OCI-LY1 (cell line): ENCODE results near the gene BCL2L11.

Experiments used
- H2AFZ ChIP-seq: fragments of 200-600 bp; sonication (generic), shearing (Covaris generic); 2 replicates; pipeline ENCODE4 v1.6.0; 2014; ENCODE audit warnings: antibody characterized with exemption, mild to moderate bottlenecking, low read length
- H3F3A ChIP-seq: fragments of 200-600 bp; sonication (generic), shearing (Covaris generic); 2 replicates; pipeline ENCODE4 v1.6.0; 2014; ENCODE audit warnings: mild to moderate bottlenecking, antibody characterized with exemption, low read length, moderate library complexity; ENCODE audit not compliant: insufficient read depth
- H3K27ac ChIP-seq: fragments of 200-600 bp; sonication (generic); 2 replicates; pipeline ENCODE4 v1.5.1; 2014; ENCODE audit warnings: low read length, mixed run types, mild to moderate bottlenecking, low read depth; ENCODE audit not compliant: poor library complexity, severe bottlenecking
- H3K27me3 ChIP-seq: fragments of 200-600 bp; sonication (generic); 2 replicates; pipeline ENCODE4 v1.6.0; 2014; ENCODE audit warnings: antibody characterized with exemption, mild to moderate bottlenecking, low read length, moderate library complexity; ENCODE audit not compliant: insufficient read depth
- H3K36me3 ChIP-seq: fragments of 200-600 bp; sonication (generic); 2 replicates; pipeline ENCODE4 v1.6.1; 2014; ENCODE audit warnings: mild to moderate bottlenecking, antibody characterized with exemption, low read length, moderate library complexity, mixed read lengths; ENCODE audit not compliant: insufficient read depth
- H3K4me1 ChIP-seq: fragments of 200-600 bp; sonication (generic); 2 replicates; pipeline ENCODE4 v1.5.1; 2014; ENCODE audit warnings: mild to moderate bottlenecking, low read length, moderate library complexity; ENCODE audit not compliant: insufficient read depth, severe bottlenecking
- H3K4me2 ChIP-seq: fragments of 200-600 bp; sonication (generic), shearing (Covaris generic); 2 replicates; pipeline ENCODE4 v1.6.1; 2014; ENCODE audit warnings: low read length
- H3K4me3 ChIP-seq: fragments of 200-600 bp; sonication (generic); 2 replicates; pipeline ENCODE4 v1.5.1; 2014; ENCODE audit warnings: low read length, low read depth, mild to moderate bottlenecking, mixed read lengths; ENCODE audit not compliant: poor library complexity, severe bottlenecking
- H3K79me2 ChIP-seq: fragments of 200-600 bp; shearing (Covaris generic); 2 replicates; pipeline ENCODE4 v1.6.1; 2016; ENCODE audit warnings: mixed run types, low read length, mixed read lengths; ENCODE audit not compliant: insufficient read depth
- H3K9ac ChIP-seq: fragments of 200-600 bp; sonication (generic), shearing (Covaris generic); 2 replicates; pipeline ENCODE4 v1.6.1; 2014; ENCODE audit warnings: mild to moderate bottlenecking, low read length, mixed read lengths
- H3K9me2 ChIP-seq: fragments of 200-600 bp; sonication (generic), shearing (Covaris generic); 2 replicates; pipeline ENCODE4 v1.6.1; 2014; ENCODE audit warnings: low read depth, mild to moderate bottlenecking, low read length, mixed read lengths
- H3K9me3 ChIP-seq: fragments of 200-600 bp; shearing (Covaris generic); 2 replicates; pipeline ENCODE4 v1.6.1; 2014; ENCODE audit warnings: low read length, mixed read lengths
- H4K20me1 ChIP-seq: fragments of 200-600 bp; sonication (generic), shearing (Covaris generic); 2 replicates; pipeline ENCODE4 v1.6.0; 2016; ENCODE audit warnings: mild to moderate bottlenecking, low read length; ENCODE audit not compliant: insufficient read depth
- EZH2 ChIP-seq: fragments of 200-600 bp; sonication (generic), shearing (Covaris generic); IDR thresholded peaks from 2 replicates; pipeline ENCODE4 v1.8.0; 2017; ENCODE audit warnings: borderline replicate concordance, mixed run types, mild to moderate bottlenecking, antibody characterized with exemption, low read length, moderate library complexity, mixed read lengths
- TF ChIP-seq, protein P1 (sequence below): fragments of 200-600 bp; sonication (generic), shearing (Covaris generic); IDR thresholded peaks from 2 replicates; pipeline ENCODE4 v1.5.1; 2017; ENCODE audit warnings: mild to moderate bottlenecking, antibody characterized with exemption, low read length, moderate library complexity, mixed read lengths

BCL2L11 gene

DNA sequence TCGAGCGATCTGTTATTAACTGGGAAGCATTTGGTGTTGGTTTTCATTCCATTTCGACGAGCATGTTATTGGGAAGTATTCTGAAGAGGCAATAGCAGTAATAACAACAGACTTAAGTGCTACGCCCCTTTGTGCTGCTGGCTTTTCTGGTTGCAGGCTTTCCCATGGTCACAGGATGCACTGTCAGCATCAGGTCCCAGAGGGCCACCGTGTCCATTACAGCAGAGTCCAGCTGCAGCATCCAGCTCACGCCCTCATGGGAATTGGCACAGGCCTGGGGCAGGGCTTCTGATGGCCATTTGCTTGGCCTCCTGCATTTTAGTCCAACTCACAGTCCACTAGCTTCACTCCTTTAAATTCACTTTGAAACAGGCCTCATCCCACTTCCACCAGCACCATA lies 44.4 kb downstream of the BCL2L11 start:
- Histone ChIP-seq H3K9ac (no peak overlapping the region), H3K36me3 (peaks cover 77% of the 10 kb centered on the region)

DNA sequence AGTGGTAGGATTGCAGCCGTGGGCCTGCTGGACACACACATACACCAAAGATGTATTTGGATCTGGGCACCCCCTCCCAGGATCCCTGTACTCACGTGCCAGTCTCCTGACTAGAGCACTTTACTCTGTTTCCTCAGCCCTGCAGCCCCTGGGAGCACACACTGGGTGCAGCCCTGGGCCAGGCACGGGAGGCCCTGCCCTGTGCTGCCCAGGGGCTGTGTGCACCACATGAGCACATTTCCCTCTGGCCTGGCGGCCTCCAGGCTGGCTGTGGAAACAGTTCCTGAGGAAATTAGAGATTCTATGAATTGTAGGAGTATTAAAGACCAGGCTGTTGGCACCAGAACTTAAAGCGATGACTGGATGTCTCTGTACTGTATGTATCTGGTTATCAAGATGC lies 45.4 kb downstream of the BCL2L11 start:
- peaks cover 96% of the 10 kb centered on the region for H3K4me1 ChIP-seq
- H3K79me2 ChIP-seq, result no peaks in the 10 kb centered on the region
- no peak overlapping the region for H3K9ac ChIP-seq
- H3K9me2 ChIP-seq, result no peaks in the 10 kb centered on the region
- H3K27me3 ChIP-seq, result no peaks in the 10 kb centered on the region
- peak overlapping the region; percentile 93 for H3K27ac ChIP-seq
- H3K36me3 ChIP-seq, result peaks cover 67% of the 10 kb centered on the region
- H3K4me3 ChIP-seq, result no peak overlapping the region
- H3K9me3 ChIP-seq, result no peaks in the 10 kb centered on the region
- H2AFZ ChIP-seq, result no peak overlapping the region
- no peaks in the 10 kb centered on the region for H4K20me1 ChIP-seq
- H3K4me2 ChIP-seq, result no peak overlapping the region
- no peak for TF ChIP-seq EZH2
- TF ChIP-seq, protein P1, sequence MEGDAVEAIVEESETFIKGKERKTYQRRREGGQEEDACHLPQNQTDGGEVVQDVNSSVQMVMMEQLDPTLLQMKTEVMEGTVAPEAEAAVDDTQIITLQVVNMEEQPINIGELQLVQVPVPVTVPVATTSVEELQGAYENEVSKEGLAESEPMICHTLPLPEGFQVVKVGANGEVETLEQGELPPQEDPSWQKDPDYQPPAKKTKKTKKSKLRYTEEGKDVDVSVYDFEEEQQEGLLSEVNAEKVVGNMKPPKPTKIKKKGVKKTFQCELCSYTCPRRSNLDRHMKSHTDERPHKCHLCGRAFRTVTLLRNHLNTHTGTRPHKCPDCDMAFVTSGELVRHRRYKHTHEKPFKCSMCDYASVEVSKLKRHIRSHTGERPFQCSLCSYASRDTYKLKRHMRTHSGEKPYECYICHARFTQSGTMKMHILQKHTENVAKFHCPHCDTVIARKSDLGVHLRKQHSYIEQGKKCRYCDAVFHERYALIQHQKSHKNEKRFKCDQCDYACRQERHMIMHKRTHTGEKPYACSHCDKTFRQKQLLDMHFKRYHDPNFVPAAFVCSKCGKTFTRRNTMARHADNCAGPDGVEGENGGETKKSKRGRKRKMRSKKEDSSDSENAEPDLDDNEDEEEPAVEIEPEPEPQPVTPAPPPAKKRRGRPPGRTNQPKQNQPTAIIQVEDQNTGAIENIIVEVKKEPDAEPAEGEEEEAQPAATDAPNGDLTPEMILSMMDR, result no peak
- H3F3A ChIP-seq, result peaks cover 19% of the 10 kb centered on the region

More for the DNA sequence above, 44.4 kb downstream of the BCL2L11 start:
- no peaks in the 10 kb centered on the region for H3K27me3 ChIP-seq
- peak overlapping the region; percentile 93 for H3K27ac ChIP-seq
- H3K4me2 ChIP-seq, result no peak overlapping the region
- H3K9me3 ChIP-seq, result no peaks in the 10 kb centered on the region
- H3K9me2 ChIP-seq, result no peaks in the 10 kb centered on the region
- no peaks in the 10 kb centered on the region for H4K20me1 ChIP-seq
- no peak overlapping the region for H2AFZ ChIP-seq
- no peak overlapping the region for H3K4me3 ChIP-seq
- TF ChIP-seq EZH2, result no peak
- TF ChIP-seq, protein P1, result no peak
- peaks cover 17% of the 10 kb centered on the region for H3F3A ChIP-seq
- H3K79me2 ChIP-seq, result peaks cover 4% of the 10 kb centered on the region; the same call in 1 of the 2 replicates
- peaks cover 99% of the 10 kb centered on the region for H3K4me1 ChIP-seq

- no peak overlapping the region for H2AFZ ChIP-seq
- peak overlapping the region; percentile 25; the same call in 1 of the 2 replicates for H3K4me2 ChIP-seq
- TF ChIP-seq, protein P1, result no peak
- TF ChIP-seq EZH2, result no peak
- no peaks in the 10 kb centered on the region for H3K27me3 ChIP-seq
- peak overlapping the region; percentile 93 for H3K27ac ChIP-seq
- H3K9me3 ChIP-seq, result no peaks in the 10 kb centered on the region
- H3K36me3 ChIP-seq, result peaks cover 55% of the 10 kb centered on the region
- no peaks in the 10 kb centered on the region for H3K79me2 ChIP-seq
- H3F3A ChIP-seq, result peaks cover 19% of the 10 kb centered on the region
- peaks cover 96% of the 10 kb centered on the region for H3K4me1 ChIP-seq
- no peaks in the 10 kb centered on the region for H4K20me1 ChIP-seq
- H3K9me2 ChIP-seq, result no peaks in the 10 kb centered on the region
- H3K9ac ChIP-seq, result peak overlapping the region; percentile 24; the same call in 1 of the 2 replicates
- H3K4me3 ChIP-seq, result no peak overlapping the region
These were observed 46.6 kb downstream of the BCL2L11 start for GRCh38 chr2:111167076-111167862.
